ENCODE results near the gene TEX44. TPM values are rescaled to one million over a fixed set of nuclear protein-coding genes. Genes with fewer than 3 reads are reported as not detected.
"Not testable (repeated sequence)": the region's sequence is repeated elsewhere in the genome, so short reads cannot be mapped to it uniquely, and the experiment has no call there.

Gene TEX44
- total RNA-seq, 1 donor from 2014 or later: not detected

- no peak overlapping the region for H3K4me3 ChIP-seq (ENCODE audit: low read depth, low read length)
- DNase-seq (ENCODE audit: low read depth): no peak
- no peak for TF ChIP-seq CTCF (conservative IDR thresholded peaks at IDR 0.05; ENCODE audit: low read depth, low read length)
Measured at GRCh38 chr2:231565887-231566594, 26.6 kb upstream of the TEX44 start.

GRCh38 chr2:231567159-231567558 is 25.5 kb upstream of the TEX44 start:
- H3K4me3 ChIP-seq (ENCODE audit: low read depth, low read length): no peak overlapping the region
- no peak for TF ChIP-seq CTCF (conservative IDR thresholded peaks at IDR 0.05; ENCODE audit: low read depth, low read length)
- DNase-seq (ENCODE audit: low read depth): no peak

- DNase-seq (ENCODE audit: low read depth): no peak
- H3K4me3 ChIP-seq (ENCODE audit: low read depth, low read length): no peak overlapping the region
- no peak for TF ChIP-seq CTCF (conservative IDR thresholded peaks at IDR 0.05; ENCODE audit: low read depth, low read length)
Measured at GRCh38 chr2:231568098-231568784, 24.4 kb upstream of the TEX44 start.

GRCh38 chr2:231568785-231569435 is 23.8 kb upstream of the TEX44 start:
- no peak for DNase-seq (ENCODE audit: low read depth)
- no peak overlapping the region for H3K4me3 ChIP-seq (ENCODE audit: low read depth, low read length)
- no peak for TF ChIP-seq CTCF (conservative IDR thresholded peaks at IDR 0.05; ENCODE audit: low read depth, low read length)

- DNase-seq (ENCODE audit: low read depth); H3K4me3 ChIP-seq (ENCODE audit: low read depth, low read length): not testable (repeated sequence)
Measured at GRCh38 chr2:231570915-231571314, 21.7 kb upstream of the TEX44 start.

GRCh38 chr2:231571661-231572191 is 20.9 kb upstream of the TEX44 start:
- DNase-seq (ENCODE audit: low read depth): no peak
- H3K4me3 ChIP-seq (ENCODE audit: low read depth, low read length): no peak overlapping the region
- no peak for TF ChIP-seq CTCF (conservative IDR thresholded peaks at IDR 0.05; ENCODE audit: low read depth, low read length)

GRCh38 chr2:231573096-231573495 is 19.6 kb upstream of the TEX44 start:
- no peak for DNase-seq (ENCODE audit: low read depth)
- TF ChIP-seq CTCF (conservative IDR thresholded peaks at IDR 0.05; ENCODE audit: low read depth, low read length): no peak
- H3K4me3 ChIP-seq (ENCODE audit: low read depth, low read length): no peak overlapping the region
